PC-3 (cell line): ENCODE measurements around the gene SLC22A3. TPM values are rescaled to one million over a fixed set of nuclear protein-coding genes. Genes with fewer than 3 reads are reported as not detected.
A peak's percentile ranks its signal among the peaks of the same experiment; 100 is the strongest.

Experiments
- ATAC-seq: fragments of 200-7000 bp; cut with Tn5 transposase; 2 replicates; pipeline ENCODE4 v1.9.1; 2020; ENCODE audit warnings: mild to moderate bottlenecking, moderate library complexity
- Bru-seq: library from RNA; stranded (reverse); fragments of 400-500 nt; gene quantifications from one replicate; lab custom pipeline; 2021; lab: Mats Ljungman, UMichigan
- BruChase-seq, 2 experiments: library from RNA; stranded (reverse); fragments of 400-500 nt; gene quantifications; one replicate each; lab custom pipeline; 2021; lab: Mats Ljungman, UMichigan
- BruUV-seq: library from RNA; stranded (reverse); fragments of 400-500 nt; replicated peaks from 2 replicates; lab custom pipeline; 2021; lab: Mats Ljungman, UMichigan
- CTCF ChIA-PET: fragments of 300-600 bp; sonication (Branson Sonifier 250); formaldehyde crosslinking; loops from one replicate; lab custom pipeline; 2022; ENCODE audit warnings: antibody characterized with exemption; lab: Charles Lee
- POLR2A ChIA-PET: fragments of 300-600 bp; sonication (Branson Sonifier 250); formaldehyde crosslinking; loops from one replicate; lab custom pipeline; 2022; ENCODE audit warnings: antibody characterized with exemption; ENCODE audit not compliant: unreplicated experiment; lab: Charles Lee
- DNase-seq: peaks from one replicate; pipeline ENCODE4 v3.0.0-alpha.2; 2015
- H2AFZ ChIP-seq: fragments of 300-600 bp; sonication (generic); 2 replicates; pipeline ENCODE4 v1.6.0; 2016; ENCODE audit warnings: antibody characterized with exemption, low read length
- H3F3A ChIP-seq: fragments of 300-600 bp; sonication (generic); one replicate; pipeline ENCODE4 v1.6.0; 2017; ENCODE audit warnings: antibody characterized with exemption, low read length, control low read depth, mild to moderate bottlenecking; ENCODE audit not compliant: unreplicated experiment
- H3K27ac ChIP-seq: fragments of 300-600 bp; sonication (generic); 2 replicates; pipeline ENCODE4 v1.5.1; 2016; ENCODE audit warnings: mild to moderate bottlenecking, low read length
- H3K27me3 ChIP-seq: fragments of 300-600 bp; sonication (generic); 2 replicates; pipeline ENCODE4 v1.6.1; 2016; ENCODE audit warnings: low read length, mixed read lengths
- H3K36me3 ChIP-seq: fragments of 300-600 bp; sonication (generic); 2 replicates; pipeline ENCODE4 v1.6.1; 2016; ENCODE audit warnings: low read depth, mixed run types, low read length, mixed read lengths
- H3K4me1 ChIP-seq: fragments of 300-600 bp; sonication (generic); 2 replicates; pipeline ENCODE4 v1.5.1; 2016; ENCODE audit warnings: low read length; ENCODE audit not compliant: insufficient read depth
- H3K4me2 ChIP-seq: fragments of 300-600 bp; sonication (generic); 2 replicates; pipeline ENCODE4 v1.6.0; 2016; ENCODE audit warnings: low read length
- H3K4me3 ChIP-seq: fragments of 300-600 bp; sonication (generic); 2 replicates; pipeline ENCODE4 v1.5.1; 2016; ENCODE audit warnings: mild to moderate bottlenecking, low read length, mixed read lengths
- H3K79me2 ChIP-seq: fragments of 300-600 bp; sonication (generic); 2 replicates; pipeline ENCODE4 v1.6.1; 2017; ENCODE audit warnings: low read length, mixed read lengths
- H3K9ac ChIP-seq: fragments of 300-600 bp; sonication (generic); 2 replicates; pipeline ENCODE4 v1.6.0; 2016; ENCODE audit warnings: mild to moderate bottlenecking, low read length
- H3K9me2 ChIP-seq: fragments of 300-600 bp; sonication (generic); replicated peaks from 2 replicates; pipeline ENCODE4 v1.6.1; 2016; ENCODE audit warnings: mixed run types, low read length, mixed read lengths
- H3K9me3 ChIP-seq: fragments of 300-600 bp; sonication (generic); 2 replicates; pipeline ENCODE4 v1.6.1; 2016; ENCODE audit warnings: low read length, mixed read lengths
- H4K20me1 ChIP-seq: fragments of 300-600 bp; sonication (generic); 2 replicates; pipeline ENCODE4 v1.6.1; 2016; ENCODE audit warnings: low read length, mixed read lengths
- CTCF ChIP-seq: fragments of 300-600 bp; sonication (generic); conservative IDR thresholded peaks from 2 replicates; pipeline ENCODE4 v1.5.1; 2017; ENCODE audit warnings: antibody characterized with exemption, low read depth, mild to moderate bottlenecking, low read length
- EZH2 ChIP-seq: fragments of 300-600 bp; sonication (generic); IDR thresholded peaks from one replicate; pipeline ENCODE4 v1.6.1; 2017; ENCODE audit warnings: antibody characterized with exemption, mild to moderate bottlenecking, low read length; ENCODE audit not compliant: unreplicated experiment
- EZH2phosphoT487 ChIP-seq: fragments of 300-600 bp; sonication (generic); IDR thresholded peaks from 2 replicates; pipeline ENCODE4 v1.6.1; 2018; ENCODE audit warnings: mild to moderate bottlenecking, antibody characterized with exemption, low read length, borderline replicate concordance
- intact Hi-C: fragments of 100-400 bp; cut with micrococcal nuclease; formaldehyde crosslinking; loops from 2 replicates; pipeline ENCODE4 v1.9.0; 2023
- long read RNA-seq: library from polyadenylated mRNA; unstranded; transcript quantifications from one replicate; pipeline ENCODE4 v2.0.0, GENCODE V29; 2021; ENCODE audit not compliant: unreplicated experiment
- total RNA-seq: library from RNA; depleted of rRNA; stranded (reverse); fragments of >200 nt; gene quantifications from 2 replicates; pipeline ENCODE4 v1.2.3, GENCODE V29; 2014; rRNA removed

The SLC22A3 gene
- total RNA-seq, result 0.47 and 0.92 TPM in 2 replicates
- Bru-seq, nascent RNA, result percentile 21 among the genes with signal in this experiment
- percentile 17 among the genes with signal in this experiment for BruChase-seq, experiment 1, labeled RNA remaining after a 6-hour chase
- BruChase-seq, experiment 2, labeled RNA remaining after a 2-hour chase, result percentile 21 among the genes with signal in this experiment
- long read RNA-seq, result 0 reads

- Histone ChIP-seq H3K9ac (0 out of 2 replicates have a peak within 1 kb of the TSS, but pooled peaks have one; percentile 6), H3K36me3 (no peaks in the 10 kb centered on the region), H3K9me3 (no peaks in the 10 kb centered on the region), H3K4me2 (peak within 1 kb of the TSS; percentile 97), H3K79me2 (no peaks in the 10 kb centered on the region), H3K27ac (no peak within 1 kb of the TSS), H3K27me3 (no peaks in the 10 kb centered on the region), H3K4me3 (peak within 1 kb of the TSS; percentile 82), H3F3A (no peaks in the 10 kb centered on the region), H3K4me1 (peaks cover 5% of the 10 kb centered on the region; the same call in 1 of the 2 replicates), H4K20me1 (no peaks in the 10 kb centered on the region), H2AFZ (peak within 1 kb of the TSS; percentile 88), H3K9me2 (no peaks in the 10 kb centered on the region)
- DNase-seq (peak; percentile 20), ATAC-seq (peak; percentile 68)
- ChIA-PET CTCF (no interaction called here), POLR2A (no interaction called here)
- peak; percentile 26; the same call in 1 of the 2 replicates for TF ChIP-seq CTCF
- no peak for TF ChIP-seq EZH2phosphoT487
- no peak for TF ChIP-seq EZH2
- BruUV-seq, result no TSS peak
- intact Hi-C loops, result no loop called here
Observed at GRCh38 chr6:160348223-160349019, at the start of gene SLC22A3. Gene SLC22A3 (plus strand): TSS chr6:160348378. CDS start chr6:160348420, 42 bp downstream.

DNA sequence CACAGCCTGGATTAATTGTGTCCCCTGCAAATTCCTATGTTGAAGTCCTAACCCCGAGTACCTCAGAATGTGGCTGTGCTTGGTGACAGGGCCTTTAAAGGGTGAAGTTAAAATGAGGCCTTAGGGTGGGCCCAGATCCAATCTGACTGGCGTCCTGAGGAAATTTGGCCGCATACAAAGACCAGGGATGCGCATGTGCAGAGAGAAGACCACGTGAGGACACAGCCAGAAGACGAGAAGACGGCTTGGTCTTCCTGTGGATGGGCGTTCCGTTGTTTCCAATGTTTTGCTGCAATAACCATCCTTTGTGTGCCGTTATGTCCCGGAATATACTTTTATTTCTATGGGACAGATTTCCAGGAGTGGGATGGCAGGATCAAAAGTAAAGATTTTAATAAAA lies 48.6 kb upstream of the SLC22A3 start:
- Histone ChIP-seq H3K9me2 (no peaks in the 10 kb centered on the region), H3K27ac (no peak overlapping the region), H3K4me3 (no peak overlapping the region), H3K4me1 (peaks cover 3% of the 10 kb centered on the region; the same call in 1 of the 2 replicates), H3F3A (no peaks in the 10 kb centered on the region), H3K9me3 (no peaks in the 10 kb centered on the region), H3K9ac (no peak overlapping the region), H3K36me3 (no peaks in the 10 kb centered on the region), H3K27me3 (no peaks in the 10 kb centered on the region), H4K20me1 (no peaks in the 10 kb centered on the region), H3K4me2 (no peak overlapping the region), H3K79me2 (no peaks in the 10 kb centered on the region), H2AFZ (no peak overlapping the region)
- ChIA-PET CTCF (no interaction called here), POLR2A (no interaction called here)
- BruUV-seq, result no TSS peak
- DNase-seq (no peak), ATAC-seq (no peak)
- intact Hi-C loops, result loop anchor here (5.0 kb wide), 1 partner anchor 212 kb away; no protein-coding TSS in a partner anchor
- TF ChIP-seq CTCF (no peak), EZH2phosphoT487 (no peak), EZH2 (no peak)
